ENCODE results near the gene FGG. TPM values are rescaled to one million over a fixed set of nuclear protein-coding genes. Genes with fewer than 3 reads are reported as not detected.

The FGG gene
- total and polyA plus RNA-seq, 3 donors from 2014 or later, result 0.25 to 5.1 (median 2.8) TPM

DNA sequence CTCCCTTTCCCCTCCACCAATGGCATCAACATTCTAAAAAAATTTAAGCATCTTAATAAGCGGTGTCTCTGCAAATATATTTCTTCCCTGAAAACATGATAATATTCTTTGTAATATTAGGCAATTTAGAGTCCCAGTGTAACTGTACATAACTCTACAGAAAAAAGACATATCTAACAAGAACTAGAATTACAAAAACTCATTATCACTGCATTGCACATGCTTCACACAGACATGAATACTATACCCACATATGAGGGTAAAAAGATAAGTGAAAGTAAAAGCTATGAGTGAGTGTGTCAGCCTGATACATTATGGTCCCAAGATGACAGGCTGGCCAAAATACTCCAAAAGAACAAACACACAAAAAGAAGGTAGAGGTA, 52.0 kb downstream of the FGG start:
- WGBS, 2 donors, result 78 to 81% methylated on average over 1 of the region's 1 CpG
- H3K36me3 ChIP-seq (ENCODE audit: low read depth, missing control alignments), result no peaks in the 10 kb centered on the region
- intact Hi-C loops (cut with DNase I; ENCODE audit: low total_unique reads), result no loop called here
- H3K27ac ChIP-seq, result no peak overlapping the region
- no peak overlapping the region for H3K4me3 ChIP-seq
- TF ChIP-seq CTCF (IDR thresholded peaks at IDR 0.05), result no peak
- no peak for TF ChIP-seq POLR2A (IDR thresholded peaks at IDR 0.05)
- DNase-seq, result no peak
- H3K9me3 ChIP-seq, result no peaks in the 10 kb centered on the region
- H3K4me1 ChIP-seq, result no peaks in the 10 kb centered on the region
- no peaks in the 10 kb centered on the region for H3K27me3 ChIP-seq

DNA sequence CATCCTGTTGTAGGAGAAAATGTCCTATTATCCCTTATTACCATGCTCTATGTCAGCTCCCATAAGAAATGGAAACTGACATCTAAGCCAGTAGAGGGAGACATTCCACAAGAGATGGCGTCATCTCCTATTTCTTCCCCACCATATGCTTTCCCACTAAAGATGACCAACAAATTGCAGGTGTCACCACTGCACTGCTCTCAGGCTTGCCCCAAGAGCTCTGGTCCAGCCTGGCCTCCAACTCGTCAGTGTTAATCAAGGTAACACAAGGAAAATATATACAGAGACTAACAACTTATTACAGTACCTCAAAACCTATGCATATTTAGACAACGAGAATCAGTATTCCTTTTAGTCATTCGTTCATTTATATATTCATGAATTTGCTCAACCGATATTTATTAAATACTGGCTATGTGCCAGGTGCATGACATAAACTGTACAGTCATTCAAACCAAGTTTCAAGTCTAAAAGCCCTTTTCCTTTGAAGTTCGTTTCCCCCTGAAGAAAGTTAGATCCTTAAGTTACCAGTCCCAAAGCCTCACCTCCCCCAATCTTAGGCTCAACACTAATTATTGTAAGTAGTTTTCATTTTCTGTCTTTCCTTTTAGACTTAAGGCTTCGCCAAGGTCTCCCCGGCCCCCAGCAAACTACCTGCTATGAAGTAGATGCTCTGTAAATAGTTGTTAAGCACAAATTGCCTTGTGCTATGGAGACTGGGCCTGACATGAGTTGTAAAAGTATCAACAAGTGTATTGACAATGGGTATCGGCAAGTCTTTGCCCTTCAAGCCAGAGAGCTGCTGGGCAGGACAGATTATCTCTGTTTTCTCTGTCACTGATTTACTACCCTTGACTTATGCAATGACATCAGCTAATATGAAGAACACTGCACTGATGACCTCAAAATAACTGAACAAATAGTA, 52.7 kb downstream of the FGG start:
- Histone ChIP-seq H3K36me3 (ENCODE audit: low read depth, missing control alignments) (no peaks in the 10 kb centered on the region), H3K27me3 (no peaks in the 10 kb centered on the region), H3K4me1 (no peaks in the 10 kb centered on the region), H3K4me3 (no peak overlapping the region), H3K9me3 (no peaks in the 10 kb centered on the region), H3K27ac (no peak overlapping the region)
- TF ChIP-seq CTCF (IDR thresholded peaks at IDR 0.05) (peak in 1 of 3 experiments; percentile 10), POLR2A (IDR thresholded peaks at IDR 0.05) (no peak)
- WGBS, 2 donors, result 69 to 75% methylated on average over 9 of the region's 9 CpGs
- no peak for DNase-seq
- intact Hi-C loops (cut with DNase I; ENCODE audit: low total_unique reads), result no loop called here

GRCh38 chr4:154559141-154559493, 53.3 kb downstream of the FGG start:
- H3K27me3 ChIP-seq, result no peaks in the 10 kb centered on the region
- intact Hi-C loops (cut with DNase I; ENCODE audit: low total_unique reads), result no loop called here
- no peaks in the 10 kb centered on the region for H3K9me3 ChIP-seq
- DNase-seq, result no peak
- no peaks in the 10 kb centered on the region for H3K4me1 ChIP-seq
- no peak for TF ChIP-seq POLR2A (IDR thresholded peaks at IDR 0.05)
- no peak for TF ChIP-seq CTCF (IDR thresholded peaks at IDR 0.05)
- no peak overlapping the region for H3K27ac ChIP-seq
- 91 to 93% methylated on average over 1 of the region's 1 CpG for WGBS, 2 donors
- no peak overlapping the region for H3K4me3 ChIP-seq
- no peaks in the 10 kb centered on the region for H3K36me3 ChIP-seq (ENCODE audit: low read depth, missing control alignments)

Other genes with a start within 250 kb of the FGG start
- gene DCHS2, start 120.9 kb downstream of the FGG start, total RNA-seq, result 1 to 10 TPM; 2.4 to 6.5 TPM
- gene DCHS2, start 120.9 kb downstream of the FGG start, polyA plus RNA-seq (ENCODE audit: insufficient read depth, low read depth, low replicate concordance), result 4.7 TPM
- 10 to 100 TPM; 35.3 to 46.3 TPM for gene PLRG1, start 62.3 kb downstream of the FGG start, total RNA-seq
- gene PLRG1, start 62.3 kb downstream of the FGG start, polyA plus RNA-seq (ENCODE audit: insufficient read depth, low read depth, low replicate concordance), result 45.8 TPM
- under 1 TPM in 1 of 2 donors, not detected in 1; 0.93 TPM for gene FGB, start 49.6 kb downstream of the FGG start, total RNA-seq
- 2.7 TPM for gene FGB, start 49.6 kb downstream of the FGG start, polyA plus RNA-seq (ENCODE audit: insufficient read depth, low read depth, low replicate concordance)
- 1 to 10 TPM; 1.1 to 1.4 TPM for gene FGA, start 21.9 kb downstream of the FGG start, total RNA-seq
- gene FGA, start 21.9 kb downstream of the FGG start, polyA plus RNA-seq (ENCODE audit: insufficient read depth, low read depth, low replicate concordance), result 9.1 TPM
- 1 to 10 TPM; 4.6 to 6.6 TPM for gene LRAT, start 131.3 kb upstream of the FGG start, total RNA-seq
- 6.9 TPM for gene LRAT, start 131.3 kb upstream of the FGG start, polyA plus RNA-seq (ENCODE audit: insufficient read depth, low read depth, low replicate concordance)
- gene RBM46, start 168.6 kb upstream of the FGG start, total RNA-seq, result 10 to 100 TPM; 27.3 to 46.2 TPM
- gene RBM46, start 168.6 kb upstream of the FGG start, polyA plus RNA-seq (ENCODE audit: insufficient read depth, low read depth, low replicate concordance), result 42.0 TPM

Data from testis (tissue), 3 donors.